ENCODE measurements around the gene RO60. TPM values are rescaled to one million over a fixed set of nuclear protein-coding genes. Genes with fewer than 3 reads are reported as not detected.

RO60 gene
- total RNA-seq, 1 donor from 2014 or later, result 200 TPM

GRCh38 chr1:193085263-193085662 lies 25.9 kb downstream of the RO60 start:
- H3K4me3 ChIP-seq, result no peak overlapping the region
- no peaks in the 10 kb centered on the region for H3K79me2 ChIP-seq (ENCODE audit: low read depth)
- no peak overlapping the region for H3K27ac ChIP-seq
- H3K36me3 ChIP-seq, result peaks cover 47% of the 10 kb centered on the region
- Mint-ChIP-seq H3K9me3 (no peaks in the 10 kb centered on the region), H3K27me3 (ENCODE audit: insufficient read depth, low read depth) (no peaks in the 10 kb centered on the region), H3K4me1 (no peaks in the 10 kb centered on the region), H3K36me3 (peaks cover 14% of the 10 kb centered on the region), H3K4me3 (no peak overlapping the region), H3K27ac (no peak overlapping the region)
- no peaks in the 10 kb centered on the region for H3K27me3 ChIP-seq
- no peaks in the 10 kb centered on the region for H3K9me3 ChIP-seq (ENCODE audit: low read depth)
- TF ChIP-seq CTCF (IDR thresholded peaks at IDR 0.05) (no peak), EZH2phosphoT487 (IDR thresholded peaks at IDR 0.05) (no peak), EZH2 (IDR thresholded peaks at IDR 0.05) (no peak)
- DNase-seq (ENCODE audit: low spot score), result no peak
- H3K9ac ChIP-seq, result no peak overlapping the region
- no peak overlapping the region for H3K4me2 ChIP-seq
- no peaks in the 10 kb centered on the region for H4K20me1 ChIP-seq (ENCODE audit: low read depth)
- no peaks in the 10 kb centered on the region for H3K4me1 ChIP-seq
- H2AFZ ChIP-seq (replicated peaks), result no peak overlapping the region
- H3F3A ChIP-seq (ENCODE audit: low read depth), result no peaks in the 10 kb centered on the region

- H3K4me3 ChIP-seq, result no peak overlapping the region
- peaks cover 14% of the 10 kb centered on the region for H3K36me3 Mint-ChIP-seq
- H2AFZ ChIP-seq (replicated peaks), result no peak overlapping the region
These were observed 26.9 kb downstream of the RO60 start for GRCh38 chr1:193086342-193086741.

GRCh38 chr1:193087893-193088292 lies 28.5 kb downstream of the RO60 start:
- H3K4me1 ChIP-seq, result no peaks in the 10 kb centered on the region
- peaks cover 25% of the 10 kb centered on the region for H3K36me3 ChIP-seq
- no peak for DNase-seq (ENCODE audit: low spot score)
- H3K27me3 Mint-ChIP-seq (ENCODE audit: insufficient read depth, low read depth), result no peaks in the 10 kb centered on the region
- H3K9me3 Mint-ChIP-seq, result no peaks in the 10 kb centered on the region
- H3K4me1 Mint-ChIP-seq, result no peaks in the 10 kb centered on the region
- H3F3A ChIP-seq (ENCODE audit: low read depth), result no peaks in the 10 kb centered on the region
- H3K27ac ChIP-seq, result no peak overlapping the region
- H3K27me3 ChIP-seq, result no peaks in the 10 kb centered on the region
- H4K20me1 ChIP-seq (ENCODE audit: low read depth), result no peaks in the 10 kb centered on the region
- no peak overlapping the region for H3K9ac ChIP-seq
- H3K4me3 ChIP-seq, result no peak overlapping the region
- no peaks in the 10 kb centered on the region for H3K79me2 ChIP-seq (ENCODE audit: low read depth)
- H3K9me3 ChIP-seq (ENCODE audit: low read depth), result no peaks in the 10 kb centered on the region
- no peak overlapping the region for H3K27ac Mint-ChIP-seq
- H2AFZ ChIP-seq (replicated peaks), result no peak overlapping the region
- TF ChIP-seq EZH2phosphoT487 (IDR thresholded peaks at IDR 0.05) (no peak), CTCF (IDR thresholded peaks at IDR 0.05) (no peak), EZH2 (IDR thresholded peaks at IDR 0.05) (no peak)
- H3K4me2 ChIP-seq, result no peak overlapping the region
- peaks cover 9% of the 10 kb centered on the region for H3K36me3 Mint-ChIP-seq
- no peak overlapping the region for H3K4me3 Mint-ChIP-seq

More at GRCh38 chr1:193086342-193086741, 26.9 kb downstream of the RO60 start:
- no peak for DNase-seq (ENCODE audit: low spot score)
- Histone ChIP-seq H3K9ac (no peak overlapping the region), H3K79me2 (ENCODE audit: low read depth) (no peaks in the 10 kb centered on the region), H3F3A (ENCODE audit: low read depth) (no peaks in the 10 kb centered on the region), H3K36me3 (peaks cover 36% of the 10 kb centered on the region), H3K27me3 (no peaks in the 10 kb centered on the region), H4K20me1 (ENCODE audit: low read depth) (no peaks in the 10 kb centered on the region), H3K4me2 (no peak overlapping the region), H3K9me3 (ENCODE audit: low read depth) (no peaks in the 10 kb centered on the region), H3K27ac (no peak overlapping the region), H3K4me1 (no peaks in the 10 kb centered on the region)
- Mint-ChIP-seq H3K4me1 (no peaks in the 10 kb centered on the region), H3K4me3 (no peak overlapping the region), H3K9me3 (no peaks in the 10 kb centered on the region), H3K27ac (no peak overlapping the region), H3K27me3 (ENCODE audit: insufficient read depth, low read depth) (no peaks in the 10 kb centered on the region)
- TF ChIP-seq EZH2 (IDR thresholded peaks at IDR 0.05) (no peak), EZH2phosphoT487 (IDR thresholded peaks at IDR 0.05) (no peak), CTCF (IDR thresholded peaks at IDR 0.05) (no peak)
